RWPE2 (cell line): ENCODE results near the gene KAZALD1.

Source experiments
- ATAC-seq: fragments of 200-7000 bp; cut with Tn5 transposase; 3 replicates; pipeline ENCODE4 v1.9.1; 2021; ENCODE audit warnings: low read depth
- DNase-seq: peaks from one replicate; pipeline ENCODE4 v3.0.0-alpha.2; 2020; ENCODE audit warnings: low spot score
- H3K27ac ChIP-seq: fragments of 450-650 bp; 2 replicates; pipeline ENCODE4 v1.5.1; 2017; ENCODE audit warnings: mild to moderate bottlenecking; ENCODE audit not compliant: poor library complexity, severe bottlenecking
- H3K27me3 ChIP-seq: fragments of 250-450 bp; sonication (Bioruptor Pico); 2 replicates; pipeline ENCODE4 v1.5.1; 2021; ENCODE audit warnings: mild to moderate bottlenecking, moderate library complexity; ENCODE audit not compliant: insufficient read depth, poor library complexity, severe bottlenecking
- H3K36me3 ChIP-seq: fragments of 250-450 bp; sonication (Bioruptor Pico); 2 replicates; pipeline ENCODE4 v1.5.1; 2020; ENCODE audit warnings: low read depth, mild to moderate bottlenecking, moderate library complexity
- H3K4me1 ChIP-seq: fragments of 250-450 bp; sonication (Bioruptor Pico); 2 replicates; pipeline ENCODE4 v1.5.1; 2021; ENCODE audit warnings: mild to moderate bottlenecking, moderate library complexity; ENCODE audit not compliant: insufficient read depth, poor library complexity, severe bottlenecking
- H3K4me3 ChIP-seq: fragments of 250-450 bp; sonication (Bioruptor Pico); 2 replicates; pipeline ENCODE4 v1.5.1; 2021; ENCODE audit warnings: mild to moderate bottlenecking, moderate library complexity; ENCODE audit not compliant: severe bottlenecking
- H3K9me3 ChIP-seq: fragments of 250-450 bp; sonication (Bioruptor Pico); 2 replicates; pipeline ENCODE4 v1.5.1; 2021; ENCODE audit warnings: mild to moderate bottlenecking, moderate library complexity; ENCODE audit not compliant: severe bottlenecking
- TF ChIP-seq, protein P1 (sequence below): fragments of 450-650 bp; IDR thresholded peaks from one replicate; pipeline ENCODE4 v1.5.1; 2017; ENCODE audit warnings: mild to moderate bottlenecking, moderate library complexity; ENCODE audit not compliant: poor library complexity, severe bottlenecking

The KAZALD1 gene, protein sequence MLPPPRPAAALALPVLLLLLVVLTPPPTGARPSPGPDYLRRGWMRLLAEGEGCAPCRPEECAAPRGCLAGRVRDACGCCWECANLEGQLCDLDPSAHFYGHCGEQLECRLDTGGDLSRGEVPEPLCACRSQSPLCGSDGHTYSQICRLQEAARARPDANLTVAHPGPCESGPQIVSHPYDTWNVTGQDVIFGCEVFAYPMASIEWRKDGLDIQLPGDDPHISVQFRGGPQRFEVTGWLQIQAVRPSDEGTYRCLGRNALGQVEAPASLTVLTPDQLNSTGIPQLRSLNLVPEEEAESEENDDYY

DNA sequence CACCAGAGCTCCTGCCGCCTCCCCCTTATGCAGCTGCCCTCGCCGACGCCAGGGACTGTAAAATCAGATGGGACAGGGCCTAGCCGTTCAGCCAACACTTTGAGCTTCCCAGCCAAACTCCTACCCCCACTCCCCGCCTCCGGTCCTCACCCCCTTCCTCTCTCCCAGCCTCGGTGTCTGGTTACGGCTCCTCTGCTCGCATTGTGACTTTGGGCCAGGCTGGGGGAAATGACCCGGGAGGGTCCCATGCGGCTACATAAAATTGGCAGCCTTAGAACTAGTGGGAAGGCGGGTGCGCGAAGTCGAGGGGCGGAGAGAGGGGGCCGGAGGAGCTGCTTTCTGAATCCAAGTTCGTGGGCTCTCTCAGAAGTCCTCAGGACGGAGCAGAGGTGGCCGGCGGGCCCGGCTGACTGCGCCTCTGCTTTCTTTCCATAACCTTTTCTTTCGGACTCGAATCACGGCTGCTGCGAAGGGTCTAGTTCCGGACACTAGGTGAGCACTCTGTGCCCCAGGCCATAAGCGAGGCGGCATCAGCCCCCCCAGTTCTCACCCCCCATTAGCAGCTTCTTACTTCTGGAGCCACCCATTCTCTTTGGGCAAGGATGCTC is at the start of gene KAZALD1:
Gene KAZALD1 (plus strand): TSS at position 366 of the 608 bp plus-strand sequence. CDS start 604 bp downstream, outside the sequence.
- no peaks in the 10 kb centered on the region for H3K9me3 ChIP-seq
- peak within 1 kb of the TSS; percentile 94 for H3K4me3 ChIP-seq
- DNase-seq (no peak), ATAC-seq (peak; percentile 16)
- peaks cover 5% of the 10 kb centered on the region for H3K36me3 ChIP-seq
- TF ChIP-seq, protein P1, sequence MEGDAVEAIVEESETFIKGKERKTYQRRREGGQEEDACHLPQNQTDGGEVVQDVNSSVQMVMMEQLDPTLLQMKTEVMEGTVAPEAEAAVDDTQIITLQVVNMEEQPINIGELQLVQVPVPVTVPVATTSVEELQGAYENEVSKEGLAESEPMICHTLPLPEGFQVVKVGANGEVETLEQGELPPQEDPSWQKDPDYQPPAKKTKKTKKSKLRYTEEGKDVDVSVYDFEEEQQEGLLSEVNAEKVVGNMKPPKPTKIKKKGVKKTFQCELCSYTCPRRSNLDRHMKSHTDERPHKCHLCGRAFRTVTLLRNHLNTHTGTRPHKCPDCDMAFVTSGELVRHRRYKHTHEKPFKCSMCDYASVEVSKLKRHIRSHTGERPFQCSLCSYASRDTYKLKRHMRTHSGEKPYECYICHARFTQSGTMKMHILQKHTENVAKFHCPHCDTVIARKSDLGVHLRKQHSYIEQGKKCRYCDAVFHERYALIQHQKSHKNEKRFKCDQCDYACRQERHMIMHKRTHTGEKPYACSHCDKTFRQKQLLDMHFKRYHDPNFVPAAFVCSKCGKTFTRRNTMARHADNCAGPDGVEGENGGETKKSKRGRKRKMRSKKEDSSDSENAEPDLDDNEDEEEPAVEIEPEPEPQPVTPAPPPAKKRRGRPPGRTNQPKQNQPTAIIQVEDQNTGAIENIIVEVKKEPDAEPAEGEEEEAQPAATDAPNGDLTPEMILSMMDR: no peak
- H3K27ac ChIP-seq: peak within 1 kb of the TSS; percentile 83
- H3K4me1 ChIP-seq: peaks cover 5% of the 10 kb centered on the region
- H3K27me3 ChIP-seq: no peaks in the 10 kb centered on the region

DNA sequence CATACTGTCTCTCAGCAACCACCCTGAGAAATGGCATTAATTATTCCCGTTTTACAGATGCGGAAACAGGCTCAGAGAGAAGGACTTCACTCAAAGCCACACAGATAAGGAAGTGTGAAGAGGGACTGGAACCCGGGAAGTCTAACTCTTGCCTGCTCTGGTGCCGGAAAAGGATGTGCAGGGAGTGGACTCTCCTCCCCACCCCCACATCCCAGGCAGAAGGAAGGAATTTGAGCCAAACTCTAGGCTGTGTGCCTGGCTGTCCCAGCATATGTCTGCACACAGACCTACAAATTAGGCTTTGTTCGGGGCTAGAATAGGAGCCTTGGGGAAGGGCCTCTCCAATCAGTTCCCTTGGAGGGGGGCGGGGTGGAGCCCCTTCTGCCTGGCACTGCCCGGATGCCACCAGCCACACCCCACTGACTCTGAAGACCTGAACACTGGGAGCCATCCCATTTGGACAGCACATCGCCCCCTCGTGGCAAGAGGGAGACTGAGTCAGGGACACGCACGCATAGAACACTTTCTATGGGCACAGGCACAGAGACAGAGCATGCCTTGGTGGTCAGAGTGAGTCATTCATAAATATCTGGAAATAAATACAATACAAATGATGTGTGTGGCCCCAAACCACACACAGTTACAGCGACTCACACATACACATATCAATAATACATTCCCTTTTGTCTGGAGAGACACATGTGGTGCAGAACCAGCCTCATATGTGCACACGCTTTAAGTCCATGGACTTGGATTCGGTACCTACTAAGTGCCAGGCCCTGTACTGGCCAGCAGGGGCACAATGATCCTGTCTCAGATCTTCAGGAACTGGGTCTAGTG is 49.0 kb upstream of the KAZALD1 start:
- no peak overlapping the region for H3K4me3 ChIP-seq
- ATAC-seq (peak; percentile 80), DNase-seq (no peak)
- TF ChIP-seq, protein P1: peak; percentile 96
- no peaks in the 10 kb centered on the region for H3K36me3 ChIP-seq
- no peaks in the 10 kb centered on the region for H3K27me3 ChIP-seq
- H3K27ac ChIP-seq: no peak overlapping the region
- H3K9me3 ChIP-seq: no peaks in the 10 kb centered on the region
- peaks cover 4% of the 10 kb centered on the region for H3K4me1 ChIP-seq

DNA sequence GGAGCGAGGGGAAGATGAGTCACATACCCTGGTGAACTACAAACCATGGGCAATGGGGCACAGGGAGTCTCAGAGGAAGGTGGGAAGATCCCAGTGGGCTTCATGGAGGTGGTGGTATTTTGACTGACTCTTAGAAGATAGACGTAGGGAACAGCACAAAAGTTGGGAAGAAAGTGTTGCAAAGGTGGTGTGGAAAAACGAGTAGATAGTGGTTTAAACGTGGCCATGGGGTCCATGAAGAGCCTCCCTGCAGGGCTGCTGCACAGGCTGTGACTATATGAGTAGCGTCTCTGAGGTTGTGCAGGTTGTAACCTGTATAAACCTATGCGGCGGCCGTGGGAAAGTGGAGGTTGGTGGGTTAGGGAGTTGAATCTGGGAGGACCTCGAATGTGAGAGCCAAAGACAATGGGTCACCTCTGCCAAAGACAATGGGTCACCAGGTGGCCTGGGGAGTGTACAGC is 48.4 kb upstream of the KAZALD1 start:
- peaks cover 4% of the 10 kb centered on the region for H3K4me1 ChIP-seq
- H3K4me3 ChIP-seq: no peak overlapping the region
- no peaks in the 10 kb centered on the region for H3K9me3 ChIP-seq
- TF ChIP-seq, protein P1: no peak
- H3K27ac ChIP-seq: no peak overlapping the region
- DNase-seq: no peak
- no peak; the same call in 2 of the 3 replicates for ATAC-seq
- no peaks in the 10 kb centered on the region for H3K36me3 ChIP-seq
- H3K27me3 ChIP-seq: no peaks in the 10 kb centered on the region

DNA sequence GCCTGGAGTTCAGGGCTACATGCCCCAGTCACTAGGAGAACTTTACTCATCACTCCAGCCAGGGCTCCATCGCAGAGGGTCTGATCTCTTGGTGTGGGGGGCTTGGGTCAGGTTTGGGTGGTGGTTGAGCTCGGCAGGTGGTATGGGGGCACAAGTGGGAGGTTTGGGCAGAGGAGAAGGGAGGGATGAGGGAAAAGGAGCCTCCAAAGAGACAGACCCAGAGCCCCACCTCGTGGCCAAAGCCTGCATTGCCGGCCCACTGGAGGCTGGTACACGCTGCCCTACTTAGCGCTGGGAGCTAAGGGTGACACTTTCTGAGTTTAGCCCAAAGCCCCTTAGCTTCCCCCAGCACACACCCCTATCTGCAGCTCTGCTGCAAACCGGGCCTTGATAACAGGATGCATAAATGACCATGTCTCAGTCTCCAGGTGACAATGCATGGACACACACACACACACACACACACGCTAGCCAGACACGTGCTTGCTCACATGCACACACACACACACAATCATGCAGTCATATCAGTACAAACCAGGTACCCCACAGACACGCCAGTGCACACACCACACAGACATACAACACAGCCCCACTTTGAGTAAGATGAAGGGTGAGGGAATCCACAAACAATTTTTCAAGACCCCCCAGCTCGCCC is 47.4 kb upstream of the KAZALD1 start:
- Histone ChIP-seq H3K4me1 (peaks cover 4% of the 10 kb centered on the region), H3K4me3 (no peak overlapping the region), H3K9me3 (no peaks in the 10 kb centered on the region), H3K27ac (no peak overlapping the region), H3K27me3 (no peaks in the 10 kb centered on the region), H3K36me3 (no peaks in the 10 kb centered on the region)
- TF ChIP-seq, protein P1: peak; percentile 82
- peak; percentile 16; the same call in 1 of the 3 replicates for ATAC-seq
- no peak for DNase-seq
